Measurements from ENCODE around the gene SLC22A17. TPM values are rescaled to one million over a fixed set of nuclear protein-coding genes. Genes with fewer than 3 reads are reported as not detected.
A peak's percentile ranks its signal among the peaks of the same experiment; 100 is the strongest.

SLC22A17 gene
- total and polyA plus RNA-seq, 2 of the 13 experiments (the other 11 are each of a cell fraction or from before 2014, with no cell fraction given) = 0.95 to 1.1 TPM

DNA sequence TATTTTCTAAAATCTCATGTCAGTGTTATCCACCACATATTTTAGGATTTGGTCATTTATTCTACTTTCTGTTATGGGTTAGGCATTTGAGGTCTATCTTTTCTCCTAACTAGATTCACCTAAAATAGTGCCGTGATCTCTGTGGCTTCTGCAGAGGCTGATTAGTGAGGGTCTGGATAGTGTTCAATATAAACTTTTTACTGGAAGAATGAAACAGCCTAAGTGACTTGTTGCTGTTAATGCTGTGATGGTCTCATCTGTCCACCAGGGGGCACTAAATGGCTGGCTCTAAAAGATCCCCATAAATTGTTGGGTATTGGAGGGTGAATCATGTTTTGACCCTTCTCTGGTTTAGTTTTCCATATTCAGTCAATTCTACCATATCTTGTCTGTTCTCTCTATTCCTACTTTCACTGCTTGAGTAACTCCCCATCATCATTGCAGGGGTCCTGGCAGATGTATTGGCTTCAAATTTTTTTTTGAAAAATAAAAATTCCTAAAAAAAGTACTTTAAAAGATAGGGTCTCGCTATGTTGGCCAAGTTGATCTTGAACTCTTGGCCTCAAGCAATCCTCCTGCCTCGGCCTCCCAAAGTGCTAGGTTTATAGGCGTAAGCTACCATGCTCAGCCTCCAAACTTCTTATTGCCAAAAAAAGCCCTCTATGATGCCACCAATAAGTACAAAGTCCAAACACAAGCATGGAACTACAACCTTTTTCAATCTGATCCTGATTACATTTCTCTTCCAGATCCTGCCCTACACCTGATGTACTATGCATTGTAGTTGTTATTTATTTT, 24.5 kb downstream of the SLC22A17 start (continued):
- TF ChIP-seq, protein P1, sequence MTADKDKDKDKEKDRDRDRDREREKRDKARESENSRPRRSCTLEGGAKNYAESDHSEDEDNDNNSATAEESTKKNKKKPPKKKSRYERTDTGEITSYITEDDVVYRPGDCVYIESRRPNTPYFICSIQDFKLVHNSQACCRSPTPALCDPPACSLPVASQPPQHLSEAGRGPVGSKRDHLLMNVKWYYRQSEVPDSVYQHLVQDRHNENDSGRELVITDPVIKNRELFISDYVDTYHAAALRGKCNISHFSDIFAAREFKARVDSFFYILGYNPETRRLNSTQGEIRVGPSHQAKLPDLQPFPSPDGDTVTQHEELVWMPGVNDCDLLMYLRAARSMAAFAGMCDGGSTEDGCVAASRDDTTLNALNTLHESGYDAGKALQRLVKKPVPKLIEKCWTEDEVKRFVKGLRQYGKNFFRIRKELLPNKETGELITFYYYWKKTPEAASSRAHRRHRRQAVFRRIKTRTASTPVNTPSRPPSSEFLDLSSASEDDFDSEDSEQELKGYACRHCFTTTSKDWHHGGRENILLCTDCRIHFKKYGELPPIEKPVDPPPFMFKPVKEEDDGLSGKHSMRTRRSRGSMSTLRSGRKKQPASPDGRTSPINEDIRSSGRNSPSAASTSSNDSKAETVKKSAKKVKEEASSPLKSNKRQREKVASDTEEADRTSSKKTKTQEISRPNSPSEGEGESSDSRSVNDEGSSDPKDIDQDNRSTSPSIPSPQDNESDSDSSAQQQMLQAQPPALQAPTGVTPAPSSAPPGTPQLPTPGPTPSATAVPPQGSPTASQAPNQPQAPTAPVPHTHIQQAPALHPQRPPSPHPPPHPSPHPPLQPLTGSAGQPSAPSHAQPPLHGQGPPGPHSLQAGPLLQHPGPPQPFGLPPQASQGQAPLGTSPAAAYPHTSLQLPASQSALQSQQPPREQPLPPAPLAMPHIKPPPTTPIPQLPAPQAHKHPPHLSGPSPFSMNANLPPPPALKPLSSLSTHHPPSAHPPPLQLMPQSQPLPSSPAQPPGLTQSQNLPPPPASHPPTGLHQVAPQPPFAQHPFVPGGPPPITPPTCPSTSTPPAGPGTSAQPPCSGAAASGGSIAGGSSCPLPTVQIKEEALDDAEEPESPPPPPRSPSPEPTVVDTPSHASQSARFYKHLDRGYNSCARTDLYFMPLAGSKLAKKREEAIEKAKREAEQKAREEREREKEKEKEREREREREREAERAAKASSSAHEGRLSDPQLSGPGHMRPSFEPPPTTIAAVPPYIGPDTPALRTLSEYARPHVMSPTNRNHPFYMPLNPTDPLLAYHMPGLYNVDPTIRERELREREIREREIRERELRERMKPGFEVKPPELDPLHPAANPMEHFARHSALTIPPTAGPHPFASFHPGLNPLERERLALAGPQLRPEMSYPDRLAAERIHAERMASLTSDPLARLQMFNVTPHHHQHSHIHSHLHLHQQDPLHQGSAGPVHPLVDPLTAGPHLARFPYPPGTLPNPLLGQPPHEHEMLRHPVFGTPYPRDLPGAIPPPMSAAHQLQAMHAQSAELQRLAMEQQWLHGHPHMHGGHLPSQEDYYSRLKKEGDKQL (CRISPR knock-in tag; IDR thresholded peaks at IDR 0.05; ENCODE audit: low read depth) = 0 out of 2 replicates have a peak, but pooled peaks have one; percentile 20
- TF ChIP-seq ZNF607 (CRISPR knock-in tag; IDR thresholded peaks at IDR 0.05; ENCODE audit: borderline replicate concordance) = peak; percentile 54; the same call in 1 of the 2 replicates
- TF ChIP-seq, protein P2, sequence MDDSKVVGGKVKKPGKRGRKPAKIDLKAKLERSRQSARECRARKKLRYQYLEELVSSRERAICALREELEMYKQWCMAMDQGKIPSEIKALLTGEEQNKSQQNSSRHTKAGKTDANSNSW (CRISPR knock-in tag; IDR thresholded peaks at IDR 0.05; ENCODE audit: borderline replicate concordance) = 0 out of 2 replicates have a peak, but pooled peaks have one; percentile 79
- no peak for TF ChIP-seq SMARCE1 (IDR thresholded peaks at IDR 0.05; ENCODE audit: borderline replicate concordance)
- TF ChIP-seq NFYB (CRISPR knock-in tag; IDR thresholded peaks at IDR 0.05) = no peak
- TF ChIP-seq GATAD2A (CRISPR knock-in tag; IDR thresholded peaks at IDR 0.05) = peak; percentile 72
- TF ChIP-seq, protein P3, sequence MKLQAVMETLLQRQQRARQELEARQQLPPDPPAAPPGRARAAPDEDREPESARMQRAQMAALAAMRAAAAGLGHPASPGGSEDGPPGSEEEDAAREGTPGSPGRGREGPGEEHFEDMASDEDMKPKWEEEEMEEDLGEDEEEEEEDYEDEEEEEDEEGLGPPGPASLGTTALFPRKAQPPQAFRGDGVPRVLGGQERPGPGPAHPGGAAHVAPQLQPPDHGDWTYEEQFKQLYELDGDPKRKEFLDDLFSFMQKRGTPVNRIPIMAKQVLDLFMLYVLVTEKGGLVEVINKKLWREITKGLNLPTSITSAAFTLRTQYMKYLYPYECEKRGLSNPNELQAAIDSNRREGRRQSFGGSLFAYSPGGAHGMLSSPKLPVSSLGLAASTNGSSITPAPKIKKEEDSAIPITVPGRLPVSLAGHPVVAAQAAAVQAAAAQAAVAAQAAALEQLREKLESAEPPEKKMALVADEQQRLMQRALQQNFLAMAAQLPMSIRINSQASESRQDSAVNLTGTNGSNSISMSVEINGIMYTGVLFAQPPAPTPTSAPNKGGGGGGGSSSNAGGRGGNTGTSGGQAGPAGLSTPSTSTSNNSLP (IDR thresholded peaks at IDR 0.05; ENCODE audit: low read depth, low read length) = peak; percentile 83
- peak; percentile 87; the same call in 1 of the 2 replicates for TF ChIP-seq ZNF136 (CRISPR knock-in tag; IDR thresholded peaks at IDR 0.05; ENCODE audit: low read depth)
- peak; percentile 13; the same call in 1 of the 2 replicates for TF ChIP-seq ZNF792 (CRISPR knock-in tag; IDR thresholded peaks at IDR 0.05)
- TF ChIP-seq TBL1XR1 (IDR thresholded peaks at IDR 0.05; ENCODE audit: borderline replicate concordance, low read length, partially characterized antibody) = peak; percentile 48
- 0 out of 2 replicates have a peak, but pooled peaks have one; percentile 37 for TF ChIP-seq MIER2 (CRISPR knock-in tag; IDR thresholded peaks at IDR 0.05)
- TF ChIP-seq, protein P4, sequence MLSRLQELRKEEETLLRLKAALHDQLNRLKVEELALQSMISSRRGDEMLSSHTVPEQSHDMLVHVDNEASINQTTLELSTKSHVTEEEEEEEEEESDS (CRISPR knock-in tag; IDR thresholded peaks at IDR 0.05; ENCODE audit: borderline replicate concordance) = 0 out of 2 replicates have a peak, but pooled peaks have one; percentile 52
- TF ChIP-seq NFYC (CRISPR knock-in tag; IDR thresholded peaks at IDR 0.05) = peak; percentile 8; the same call in 1 of the 2 replicates
- TF ChIP-seq ZFP36L2 (CRISPR knock-in tag; IDR thresholded peaks at IDR 0.05) = peak; percentile 72; the same call in 1 of the 2 replicates
- TF ChIP-seq SNAPC2 (CRISPR knock-in tag; IDR thresholded peaks at IDR 0.05) = peak; percentile 91; the same call in 1 of the 2 replicates
- TF ChIP-seq, protein P5, sequence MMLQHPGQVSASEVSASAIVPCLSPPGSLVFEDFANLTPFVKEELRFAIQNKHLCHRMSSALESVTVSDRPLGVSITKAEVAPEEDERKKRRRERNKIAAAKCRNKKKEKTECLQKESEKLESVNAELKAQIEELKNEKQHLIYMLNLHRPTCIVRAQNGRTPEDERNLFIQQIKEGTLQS (CRISPR knock-in tag; IDR thresholded peaks at IDR 0.05) = 0 out of 2 replicates have a peak, but pooled peaks have one; percentile 45
- TF ChIP-seq MYNN (CRISPR knock-in tag; IDR thresholded peaks at IDR 0.05; ENCODE audit: low read depth) = no peak
- TF ChIP-seq ZNF703 (CRISPR knock-in tag; IDR thresholded peaks at IDR 0.05; ENCODE audit: borderline replicate concordance) = no peak
- 0 out of 4 replicates have a peak, but pooled peaks of 1 of the 2 experiments have one; percentile 47 for TF ChIP-seq NR2F1 (CRISPR knock-in tag; IDR thresholded peaks at IDR 0.05)
